Activated CD8-positive, alpha-beta memory T cell treated with anti-CD3 and anti-CD28 coated beads for 36 hours (primary cell): ENCODE data around the gene MTFMT. TPM values are rescaled to one million over a fixed set of nuclear protein-coding genes. Genes with fewer than 3 reads are reported as not detected.

Experiments used
- CTCF ChIA-PET: fragments of 350-600 bp; sonication (Branson Sonifier 250); formaldehyde crosslinking; loops from one replicate; lab custom pipeline; 2021; ENCODE audit warnings: antibody characterized with exemption; lab: Charles Lee
- POLR2A ChIA-PET: fragments of 350-600 bp; sonication (Branson Sonifier 250); formaldehyde crosslinking; loops from one replicate; lab custom pipeline; 2021; ENCODE audit warnings: antibody characterized with exemption; lab: Charles Lee
- total RNA-seq, 2 experiments: library from RNA; stranded (reverse); gene quantifications; one replicate each; pipeline ENCODE4 v1.2.3, GENCODE V29; 2021

The MTFMT gene
- total RNA-seq, 2 experiments from 2014 or later: 24.8 to 27.1 TPM

DNA sequence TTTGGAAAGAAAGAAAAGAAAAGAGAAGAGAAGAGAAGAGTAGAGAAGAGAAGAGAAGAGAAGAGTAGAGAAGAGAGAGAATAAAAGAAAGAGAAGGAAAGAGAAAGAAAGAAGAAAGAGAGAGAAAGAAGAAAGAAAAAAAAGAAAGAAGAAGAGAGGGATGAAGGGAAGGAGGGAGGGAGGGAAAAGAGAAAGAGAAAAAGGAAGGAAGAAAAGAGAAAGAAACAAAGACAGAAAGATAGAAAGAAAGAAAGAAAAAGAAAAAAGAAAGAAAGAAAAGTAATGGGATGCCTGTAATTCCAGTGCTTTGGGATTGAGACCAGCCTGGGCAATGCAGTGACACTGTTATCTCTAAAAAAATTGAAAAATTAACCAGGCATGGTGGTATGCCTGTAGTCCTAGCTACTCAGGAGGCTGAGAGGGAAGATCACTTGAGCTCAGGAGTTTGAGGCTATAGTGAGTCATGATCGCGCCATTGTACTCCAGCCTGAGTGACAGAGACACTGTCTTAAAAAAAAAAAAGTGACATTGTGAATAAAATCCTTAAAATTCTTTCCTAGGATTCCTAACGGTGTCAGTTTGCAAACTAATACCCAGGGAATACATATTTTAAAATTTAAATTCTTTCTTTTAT is 36.7 kb upstream of the MTFMT start:
- POLR2A ChIA-PET: no interaction called here
- CTCF ChIA-PET: interaction anchor here (0.9 to 1.6 kb wide), 2 partner anchors 12 to 32 kb away, joined by 3 to 4 read pairs; no protein-coding TSS in a partner anchor

DNA sequence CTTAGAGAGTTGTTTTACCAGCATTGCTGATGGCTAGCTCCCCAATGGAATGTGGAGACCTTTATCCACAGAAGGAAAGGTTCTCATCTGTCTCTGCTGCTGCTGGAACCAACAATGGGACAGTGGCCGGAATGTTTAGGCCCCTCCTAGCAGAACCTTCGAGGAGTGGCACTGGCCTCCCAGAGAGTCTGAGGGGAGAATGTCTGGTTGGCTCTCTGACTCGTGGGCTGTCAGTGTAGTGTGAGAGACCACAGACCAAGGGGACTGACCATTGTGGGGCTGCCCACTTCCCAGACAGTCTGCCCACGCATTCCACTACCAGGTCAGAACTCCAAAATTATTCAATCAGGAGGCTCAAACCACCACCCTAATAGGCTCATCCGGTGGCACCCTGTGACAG is 33.3 kb upstream of the MTFMT start:
- ChIA-PET CTCF (interaction anchor here (0.5 kb wide), 1 partner anchor 671 kb away, joined by 4 read pairs; no protein-coding TSS in a partner anchor), POLR2A (no interaction called here)

- ChIA-PET POLR2A (no interaction called here), CTCF (interaction anchor here (0.5 kb wide), 1 partner anchor 670 kb away, joined by 4 read pairs; no protein-coding TSS in a partner anchor)
Observed at GRCh38 chr15:65062061-65062460, 32.6 kb upstream of the MTFMT start.

- ChIA-PET CTCF (no interaction called here), POLR2A (no interaction called here)
Observed at GRCh38 chr15:65060641-65061397, 31.4 kb upstream of the MTFMT start.

DNA sequence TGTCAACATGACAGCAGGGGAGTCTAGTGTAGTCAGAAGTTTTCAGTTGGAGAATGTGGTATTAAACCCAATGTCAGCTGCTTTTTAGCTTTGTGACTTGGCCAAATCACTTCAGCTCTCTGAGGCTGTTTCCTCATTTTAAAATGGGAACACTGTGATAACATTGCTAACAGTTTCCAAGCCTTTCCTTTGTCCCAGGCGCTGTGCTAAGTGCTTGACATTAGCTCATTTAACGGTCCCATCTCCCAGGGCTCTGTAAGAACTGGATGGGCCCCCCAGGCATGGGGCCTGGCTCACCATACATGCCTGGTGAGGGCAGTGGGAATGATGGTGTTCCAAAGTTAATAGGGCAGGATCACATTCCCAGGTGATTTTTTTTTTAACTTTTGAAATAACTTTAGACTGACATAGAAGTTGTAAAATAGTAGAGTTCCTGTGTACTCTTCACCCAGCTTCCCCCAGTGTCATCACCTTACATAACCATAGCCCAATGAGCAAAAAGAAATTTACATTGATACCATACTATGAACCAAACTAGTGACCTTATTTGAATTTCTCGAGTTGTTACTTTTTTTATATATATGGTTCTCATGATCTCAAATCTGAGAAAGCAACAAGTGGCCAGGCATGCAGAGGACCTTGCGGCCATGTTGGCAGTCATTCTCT is 30.6 kb upstream of the MTFMT start:
- ChIA-PET CTCF (no interaction called here), POLR2A (no interaction called here)

- CTCF ChIA-PET: no interaction called here
- POLR2A ChIA-PET: no interaction called here
Observed at GRCh38 chr15:65059369-65059750, 29.9 kb upstream of the MTFMT start.

- CTCF ChIA-PET: no interaction called here
- POLR2A ChIA-PET: no interaction called here
Observed at GRCh38 chr15:65058394-65059368, 29.2 kb upstream of the MTFMT start.

- POLR2A ChIA-PET: no interaction called here
- CTCF ChIA-PET: no interaction called here
Observed at GRCh38 chr15:65057549-65057940, 28.1 kb upstream of the MTFMT start.

GRCh38 chr15:65056868-65057548 is 27.6 kb upstream of the MTFMT start:
- CTCF ChIA-PET: interaction anchor here (4.5 kb wide), 1 partner anchor 44 kb away, joined by 15 read pairs; no protein-coding TSS in a partner anchor
- POLR2A ChIA-PET: no interaction called here

GRCh38 chr15:65056106-65056505 is 26.7 kb upstream of the MTFMT start:
- ChIA-PET CTCF (interaction anchor here (2.0 to 4.5 kb wide), 3 partner anchors 12 to 45 kb away, joined by 5 to 15 read pairs (median 10); partner anchors contain the start of gene RASL12), POLR2A (no interaction called here)

DNA sequence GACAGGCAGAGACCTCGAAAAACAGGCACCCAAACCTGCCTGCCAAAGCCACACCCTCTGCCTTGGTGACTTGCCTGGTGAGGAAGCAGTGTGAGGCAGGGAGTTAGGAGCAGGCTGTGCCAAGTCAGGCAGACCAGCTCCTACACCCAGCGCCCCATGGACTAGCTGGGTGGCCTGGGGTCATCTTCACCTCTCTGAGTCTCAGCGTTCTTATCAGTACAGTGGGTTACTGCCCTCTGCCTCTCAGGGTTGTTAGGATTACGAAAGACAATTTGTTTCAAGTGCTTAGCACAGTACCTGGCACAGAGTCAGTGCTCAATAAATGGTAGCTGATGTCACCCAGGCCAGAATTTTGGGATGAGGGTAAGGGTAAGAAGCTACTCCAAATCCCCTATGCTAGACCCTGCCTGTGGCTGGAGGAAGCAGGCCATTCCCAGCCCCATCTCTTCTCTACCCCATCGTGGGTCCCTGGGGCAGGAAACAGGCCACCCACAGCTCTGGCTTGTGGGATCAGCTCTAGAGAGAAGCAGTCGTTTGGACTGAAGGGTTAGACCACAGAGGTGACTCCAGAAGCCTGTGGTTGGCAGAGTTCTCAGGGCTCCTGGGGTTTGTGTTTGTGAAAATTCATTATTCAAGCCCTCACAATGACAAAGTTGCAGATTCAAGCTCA is 25.9 kb upstream of the MTFMT start:
- CTCF ChIA-PET: interaction anchor here (0.5 to 4.5 kb wide), 5 partner anchors 13 to 58 kb away, joined by 3 to 15 read pairs (median 5); partner anchors contain the start of gene RASL12

DNA sequence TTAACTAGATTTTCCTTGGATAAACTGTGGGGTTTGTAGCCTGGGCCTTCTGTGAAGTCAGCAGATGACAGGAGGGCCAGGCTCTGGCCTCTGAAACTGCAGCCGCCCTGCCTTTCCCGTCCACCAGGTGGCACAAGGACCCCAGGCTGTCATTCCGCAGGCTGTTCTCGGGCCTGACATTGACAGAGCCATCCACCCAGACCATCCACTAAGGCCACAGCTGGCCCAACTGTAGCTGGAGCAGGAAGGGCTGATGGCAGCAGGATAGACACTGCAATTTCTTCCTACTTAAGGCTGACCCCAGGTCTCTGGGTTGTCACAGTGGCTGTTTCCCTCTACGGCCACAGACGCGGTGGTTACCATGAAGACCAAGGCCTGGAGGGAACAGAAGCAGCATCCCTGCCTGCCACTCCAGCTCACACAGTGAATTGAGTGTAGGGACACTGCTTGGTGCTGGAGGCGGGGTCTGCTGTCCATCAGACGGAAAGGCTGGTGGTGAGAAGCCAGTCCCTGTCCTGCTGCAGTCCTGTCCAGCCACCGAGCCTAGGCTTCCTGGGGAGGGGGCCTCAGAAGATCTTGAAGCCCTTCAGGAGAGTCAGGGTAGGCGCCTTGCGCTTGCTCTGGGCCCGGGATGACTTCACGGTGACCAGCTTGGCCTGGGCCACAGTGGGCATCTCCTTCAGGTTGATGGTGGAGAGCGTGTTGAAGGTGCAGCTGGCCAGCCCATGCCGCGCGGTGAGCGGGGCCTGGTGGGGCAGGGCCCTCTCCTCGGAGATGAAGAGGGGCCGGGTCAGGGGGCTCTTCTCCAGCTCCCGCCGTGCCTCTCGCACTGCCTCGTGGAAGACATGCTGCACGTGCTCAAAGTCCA is 25.1 kb upstream of the MTFMT start:
- ChIA-PET CTCF (interaction anchor here (0.5 to 4.5 kb wide), 5 partner anchors 14 to 59 kb away, joined by 3 to 15 read pairs (median 5); partner anchors contain the start of gene RASL12), POLR2A (interaction anchor here (0.7 kb wide), 1 partner anchor 246 kb away, joined by 3 read pairs; no protein-coding TSS in a partner anchor)

More for the DNA sequence above, 25.9 kb upstream of the MTFMT start:
- POLR2A ChIA-PET: interaction anchor here (0.7 kb wide), 1 partner anchor 245 kb away, joined by 3 read pairs; no protein-coding TSS in a partner anchor

DNA sequence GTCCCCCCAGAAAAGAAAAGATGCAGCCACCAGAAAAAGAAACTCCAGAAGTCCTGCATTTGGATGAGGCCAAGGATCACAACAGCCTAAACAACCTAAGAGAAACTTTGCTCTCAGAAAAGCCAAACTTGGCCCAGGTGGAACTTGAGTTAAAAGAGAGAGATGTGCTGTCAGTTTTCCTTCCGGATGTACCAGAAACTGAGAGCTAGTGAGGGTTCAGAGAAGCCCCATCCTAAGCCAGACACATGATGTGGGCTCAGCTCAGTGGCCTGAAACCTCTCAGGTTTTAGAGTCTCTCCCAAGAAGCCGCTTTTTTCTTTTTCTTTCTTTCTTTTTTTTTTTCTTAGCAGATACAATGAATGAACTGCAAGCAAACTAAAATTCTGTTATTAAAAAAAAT is 23.5 kb upstream of the MTFMT start:
- POLR2A ChIA-PET: no interaction called here

DNA sequence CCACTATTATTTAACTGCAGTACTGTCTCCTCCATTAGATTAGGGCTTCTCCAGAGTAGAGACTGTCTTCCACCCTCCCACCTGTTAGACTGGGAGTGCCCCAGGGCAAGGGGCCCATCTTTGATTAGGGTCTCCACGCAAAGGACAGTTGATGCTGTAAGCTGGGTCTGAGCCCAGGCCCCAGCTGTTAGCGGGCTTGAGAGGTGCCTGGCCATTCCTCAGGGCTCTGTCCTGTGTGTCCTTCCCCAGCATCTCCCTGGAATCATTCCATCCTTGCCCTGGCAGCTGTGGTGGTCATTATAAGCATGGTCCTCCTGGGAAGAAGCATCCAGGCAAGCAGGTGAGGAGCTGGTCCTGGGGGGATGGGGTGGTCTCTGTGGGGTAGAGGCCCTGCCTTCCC is 21.8 kb upstream of the MTFMT start:
- CTCF ChIA-PET: interaction anchor here (0.5 to 1.0 kb wide), 2 partner anchors 16 to 56 kb away, joined by 3 read pairs; no protein-coding TSS in a partner anchor
- POLR2A ChIA-PET: no interaction called here

More for the DNA sequence above, 23.5 kb upstream of the MTFMT start:
- CTCF ChIA-PET: interaction anchor here (0.7 to 4.5 kb wide), 7 partner anchors 10 to 1271 kb away, joined by 3 to 15 read pairs (median 4); no protein-coding TSS in a partner anchor

DNA sequence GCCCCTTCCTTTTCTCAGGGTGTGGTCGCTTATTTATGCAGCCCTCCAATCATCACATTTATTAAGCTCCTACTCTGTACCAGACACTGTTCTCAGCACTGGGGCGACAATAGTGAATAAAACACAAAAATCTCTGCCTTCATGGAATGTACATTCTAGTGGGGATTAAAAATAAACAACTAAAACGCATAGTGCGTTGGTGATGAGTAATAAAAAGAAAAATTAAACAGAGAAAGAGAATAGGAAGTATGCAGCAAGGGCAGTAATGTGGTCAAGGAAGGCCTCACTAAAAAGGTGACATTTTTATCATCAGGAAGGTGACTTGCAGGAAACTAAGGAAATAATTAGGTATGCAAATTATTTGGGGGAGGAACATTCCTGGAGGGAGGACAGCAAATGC is 20.8 kb upstream of the MTFMT start:
- CTCF ChIA-PET: interaction anchor here (0.9 to 1.4 kb wide), 2 partner anchors 51 to 84 kb away, joined by 3 to 4 read pairs; partner anchors contain the start of gene PDCD7
- POLR2A ChIA-PET: no interaction called here

DNA sequence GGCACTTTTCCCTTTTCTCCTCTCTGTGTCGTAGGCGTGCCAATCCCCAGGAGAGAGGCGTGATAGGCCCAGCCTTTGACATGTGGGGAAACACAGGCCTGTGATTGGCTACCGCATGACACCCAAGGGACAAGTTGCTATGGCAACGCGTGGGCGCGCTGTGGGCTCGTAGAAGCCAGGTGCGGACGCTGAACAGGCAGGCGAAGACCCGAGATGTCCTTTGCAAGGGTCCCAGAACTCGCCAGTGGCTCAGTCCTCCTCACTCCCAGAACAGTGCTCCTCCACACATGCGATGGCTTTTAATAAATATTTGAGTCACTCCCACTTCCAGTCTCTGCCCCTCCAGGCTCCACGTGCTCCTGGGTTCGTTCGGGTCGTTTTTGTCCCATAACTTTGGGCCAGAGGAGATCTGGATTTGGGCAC is 20.0 kb upstream of the MTFMT start:
- ChIA-PET CTCF (interaction anchor here (1.4 kb wide), 1 partner anchor 52 kb away, joined by 4 read pairs; no protein-coding TSS in a partner anchor), POLR2A (no interaction called here)
